T-helper 2 cell treated with Interferon-gamma antibody and Interleukin-4, amounts not matched to agents 5 μg/mL and 100 μg/mL, for 36 hours (primary cell): ENCODE results near the gene CYP39A1.
"Not testable (repeated sequence)": the region's sequence is repeated elsewhere in the genome, so short reads cannot be mapped to it uniquely, and the experiment has no call there.

Experiments
- DNase-seq: peaks from one replicate; pipeline ENCODE4 v3.0.0; 2021; ENCODE audit warnings: low spot score
- H3K27ac Mint-ChIP-seq: one replicate; pipeline ENCODE4 v1.8.0; 2021; ENCODE audit warnings: mild to moderate bottlenecking, mixed read lengths
- H3K27me3 Mint-ChIP-seq: one replicate; pipeline ENCODE4 v1.8.0; 2021; ENCODE audit warnings: low read depth, mixed read lengths
- H3K36me3 Mint-ChIP-seq: one replicate; pipeline ENCODE4 v1.8.0; 2021; ENCODE audit warnings: low read depth, mixed read lengths
- H3K4me1 Mint-ChIP-seq: one replicate; pipeline ENCODE4 v1.8.0; 2021; ENCODE audit warnings: low read depth, mixed read lengths
- H3K4me3 Mint-ChIP-seq: one replicate; pipeline ENCODE4 v1.8.0; 2022; ENCODE audit warnings: mild to moderate bottlenecking, moderate library complexity, mixed read lengths
- H3K9me3 Mint-ChIP-seq: one replicate; pipeline ENCODE4 v1.8.0; 2021; ENCODE audit warnings: mixed read lengths

Gene CYP39A1

DNA sequence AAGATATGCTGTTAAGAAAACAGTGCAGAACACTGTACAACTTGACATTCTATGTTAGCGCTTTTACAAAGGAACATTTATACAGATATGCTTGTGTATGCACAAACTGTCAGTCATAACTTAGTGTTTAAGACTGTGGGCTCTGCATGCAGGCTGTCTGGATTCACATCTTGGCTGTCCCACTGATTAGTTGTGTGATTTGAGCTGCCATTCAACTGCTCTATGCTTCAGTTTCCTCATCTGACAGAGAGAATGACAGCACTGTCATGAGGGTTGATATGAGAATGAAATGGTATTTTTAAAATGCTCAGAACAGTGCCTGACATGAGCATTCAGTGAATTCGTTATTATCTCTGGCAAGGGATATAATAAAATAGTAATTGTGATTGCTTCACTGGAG is 8.9 kb upstream of the CYP39A1 start:
- Mint-ChIP-seq H3K9me3 (no peaks in the 10 kb centered on the region), H3K4me3 (no peak overlapping the region), H3K27ac (no peak overlapping the region), H3K4me1 (no peaks in the 10 kb centered on the region), H3K27me3 (peaks cover 3% of the 10 kb centered on the region), H3K36me3 (no peaks in the 10 kb centered on the region)
- DNase-seq = no peak

GRCh38 chr6:46657642-46658041 is 5.0 kb upstream of the CYP39A1 start:
- H3K27me3 Mint-ChIP-seq = peaks cover 29% of the 10 kb centered on the region
- no peak overlapping the region for H3K27ac Mint-ChIP-seq
- no peaks in the 10 kb centered on the region for H3K36me3 Mint-ChIP-seq
- no peak for DNase-seq
- no peak overlapping the region for H3K4me3 Mint-ChIP-seq
- peaks cover 7% of the 10 kb centered on the region for H3K4me1 Mint-ChIP-seq
- no peaks in the 10 kb centered on the region for H3K9me3 Mint-ChIP-seq

- Mint-ChIP-seq H3K27me3 (peaks cover 44% of the 10 kb centered on the region), H3K36me3 (no peaks in the 10 kb centered on the region), H3K4me1 (peaks cover 17% of the 10 kb centered on the region), H3K27ac (no peak overlapping the region), H3K4me3 (no peak overlapping the region), H3K9me3 (no peaks in the 10 kb centered on the region)
- no peak for DNase-seq
Measured at GRCh38 chr6:46655803-46656202, 3.2 kb upstream of the CYP39A1 start.

DNA sequence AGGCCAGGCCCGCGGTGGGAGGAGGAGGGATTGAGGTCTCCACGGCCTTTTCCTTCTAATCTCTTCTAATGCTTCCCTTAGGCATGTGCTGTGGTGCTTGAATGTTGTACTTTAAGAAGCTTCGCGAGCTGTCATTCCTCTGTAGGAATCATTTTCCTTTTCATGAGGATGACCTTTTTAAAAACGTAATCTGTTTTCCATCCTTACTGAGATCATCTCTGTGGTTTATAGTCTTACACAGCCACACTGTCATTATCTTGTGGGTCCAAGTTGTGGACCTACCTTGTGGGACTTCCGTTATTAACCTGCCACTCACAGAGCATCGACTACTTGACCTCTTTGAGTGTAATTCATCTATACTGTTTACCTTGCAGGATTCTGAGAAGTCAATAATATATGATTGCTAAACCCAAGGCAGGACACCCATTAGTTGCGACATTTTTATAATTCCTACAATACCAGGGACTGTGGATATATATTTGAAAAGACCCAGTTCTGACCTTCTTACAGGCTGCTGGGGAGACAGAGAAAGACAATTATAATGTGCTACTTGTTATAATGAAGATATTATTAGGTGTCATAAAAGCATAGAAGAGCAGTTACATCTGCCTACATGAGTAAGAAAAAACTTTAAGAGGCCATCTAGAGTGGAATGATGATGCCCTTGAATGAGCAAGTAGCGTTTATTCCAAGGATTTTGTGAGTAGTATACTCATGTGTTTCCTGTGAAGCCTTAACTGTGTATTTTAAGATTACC is 999 bp upstream of the CYP39A1 start:
- Mint-ChIP-seq H3K27me3 (peaks cover 53% of the 10 kb centered on the region), H3K9me3 (no peaks in the 10 kb centered on the region), H3K36me3 (no peaks in the 10 kb centered on the region), H3K27ac (no peak overlapping the region), H3K4me1 (peaks cover 17% of the 10 kb centered on the region), H3K4me3 (peak overlapping the region; percentile 78)
- DNase-seq = no peak

DNA sequence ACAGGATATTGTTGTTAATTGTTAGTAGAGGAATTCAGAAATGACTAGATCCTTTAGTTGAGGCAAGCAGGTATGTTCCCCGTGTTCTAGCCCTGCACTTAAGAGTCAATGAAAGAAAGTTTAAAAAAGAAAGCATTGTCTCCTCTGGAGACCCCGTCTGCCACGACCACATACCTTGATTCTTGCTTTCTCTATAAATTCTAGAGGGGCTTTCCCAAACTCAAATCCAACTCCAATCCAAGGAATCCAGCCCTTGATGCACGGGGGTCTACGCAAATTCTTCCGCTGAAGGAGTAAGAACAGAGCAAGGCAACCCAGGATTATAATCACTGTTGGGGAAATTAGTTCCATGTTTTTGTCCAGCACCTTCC is 401 bp downstream of the CYP39A1 start:
- H3K36me3 Mint-ChIP-seq = no peaks in the 10 kb centered on the region
- DNase-seq = no peak
- H3K4me1 Mint-ChIP-seq = peaks cover 17% of the 10 kb centered on the region
- peaks cover 53% of the 10 kb centered on the region for H3K27me3 Mint-ChIP-seq
- H3K27ac Mint-ChIP-seq = no peak overlapping the region
- H3K9me3 Mint-ChIP-seq = no peaks in the 10 kb centered on the region
- peak overlapping the region; percentile 87 for H3K4me3 Mint-ChIP-seq

DNA sequence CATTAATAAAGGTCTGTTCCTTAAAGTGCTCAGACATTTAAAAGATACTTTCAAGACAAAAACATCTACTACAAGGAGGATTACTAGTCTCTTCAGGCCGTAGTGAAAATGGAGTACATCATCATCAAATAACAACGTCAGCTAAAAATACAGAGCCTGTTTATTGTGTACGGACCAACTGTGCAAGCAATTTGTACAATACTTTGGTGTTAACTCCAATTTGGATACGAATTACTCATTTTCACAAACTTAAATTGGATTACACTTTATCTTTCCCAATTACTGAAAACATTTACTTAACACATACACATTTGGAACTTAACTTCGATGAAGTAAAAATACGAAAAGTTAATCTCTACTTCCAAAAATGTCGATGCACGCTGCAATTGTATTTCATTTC is 802 bp downstream of the CYP39A1 start:
- H3K9me3 Mint-ChIP-seq = no peaks in the 10 kb centered on the region
- no peak overlapping the region for H3K27ac Mint-ChIP-seq
- peaks cover 55% of the 10 kb centered on the region for H3K27me3 Mint-ChIP-seq
- no peaks in the 10 kb centered on the region for H3K36me3 Mint-ChIP-seq
- peak overlapping the region; percentile 87 for H3K4me3 Mint-ChIP-seq
- peaks cover 17% of the 10 kb centered on the region for H3K4me1 Mint-ChIP-seq
- no peak for DNase-seq

GRCh38 chr6:46651006-46651405 is 1.6 kb downstream of the CYP39A1 start:
- Mint-ChIP-seq H3K9me3 (no peaks in the 10 kb centered on the region), H3K4me3 (no peak overlapping the region), H3K36me3 (no peaks in the 10 kb centered on the region), H3K27ac (no peak overlapping the region), H3K4me1 (peaks cover 17% of the 10 kb centered on the region), H3K27me3 (peaks cover 55% of the 10 kb centered on the region)
- DNase-seq = no peak

DNA sequence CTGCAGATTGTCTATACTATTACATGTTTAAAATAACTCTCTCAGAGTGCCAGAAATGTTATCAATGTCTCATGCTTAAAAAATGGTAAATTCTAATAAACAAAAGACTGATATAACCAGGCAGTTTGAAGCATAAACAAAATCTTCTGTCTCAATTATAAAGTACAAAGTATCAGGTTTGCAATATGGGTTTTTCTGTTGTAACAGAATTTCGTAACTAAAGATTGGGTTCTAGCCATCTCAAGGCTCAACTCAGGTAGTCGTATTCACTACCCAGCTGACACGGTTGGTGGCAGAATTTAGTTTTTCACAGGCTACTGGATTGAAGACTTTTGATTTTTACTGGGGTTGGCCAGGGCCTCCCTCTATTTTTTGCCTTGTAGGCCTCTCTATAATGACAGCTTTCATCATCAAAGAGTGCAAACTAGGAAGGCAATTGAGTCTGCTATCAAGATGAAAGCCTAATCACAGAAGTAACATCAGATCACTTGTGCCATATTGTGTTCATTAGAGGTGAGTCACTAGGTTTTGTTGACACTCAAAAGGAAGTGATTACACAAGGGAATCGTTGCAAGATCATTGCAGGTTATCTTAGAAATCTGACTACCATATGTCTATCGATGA is 3.6 kb downstream of the CYP39A1 start:
- Mint-ChIP-seq H3K27me3 (peaks cover 44% of the 10 kb centered on the region), H3K9me3 (no peaks in the 10 kb centered on the region), H3K4me3 (no peak overlapping the region), H3K36me3 (no peaks in the 10 kb centered on the region), H3K27ac (no peak overlapping the region), H3K4me1 (peaks cover 17% of the 10 kb centered on the region)
- DNase-seq = no peak

GRCh38 chr6:46648108-46648507 is 4.5 kb downstream of the CYP39A1 start:
- not testable (repeated sequence) for H3K36me3 Mint-ChIP-seq, DNase-seq, H3K4me3 Mint-ChIP-seq, H3K9me3 Mint-ChIP-seq, H3K27ac Mint-ChIP-seq
- peaks cover 13% of the 10 kb centered on the region for H3K4me1 Mint-ChIP-seq
- H3K27me3 Mint-ChIP-seq = peaks cover 36% of the 10 kb centered on the region

DNA sequence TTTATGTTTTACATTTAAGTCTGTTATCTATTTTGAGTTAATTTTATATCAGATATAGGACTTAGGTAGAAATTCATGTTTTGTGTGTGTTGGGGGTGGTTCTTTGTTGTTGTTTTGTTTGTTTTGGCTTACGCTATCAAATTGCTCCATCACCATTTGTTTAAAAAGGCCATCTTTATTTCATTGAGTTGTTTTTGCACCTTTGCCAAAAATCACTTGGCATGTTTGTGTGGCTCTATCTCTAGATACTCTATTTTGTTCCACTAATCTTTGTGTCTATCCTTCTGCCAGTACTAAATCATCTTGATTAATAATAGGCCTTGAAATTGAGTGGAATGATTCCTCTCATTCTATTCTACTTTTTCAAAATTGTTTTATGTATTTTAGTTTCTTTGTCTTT is 7.4 kb downstream of the CYP39A1 start:
- no peak overlapping the region for H3K27ac Mint-ChIP-seq
- H3K4me3 Mint-ChIP-seq = no peak overlapping the region
- DNase-seq = no peak
- no peaks in the 10 kb centered on the region for H3K9me3 Mint-ChIP-seq
- no peaks in the 10 kb centered on the region for H3K4me1 Mint-ChIP-seq
- H3K27me3 Mint-ChIP-seq = peaks cover 18% of the 10 kb centered on the region
- H3K36me3 Mint-ChIP-seq = no peaks in the 10 kb centered on the region

DNA sequence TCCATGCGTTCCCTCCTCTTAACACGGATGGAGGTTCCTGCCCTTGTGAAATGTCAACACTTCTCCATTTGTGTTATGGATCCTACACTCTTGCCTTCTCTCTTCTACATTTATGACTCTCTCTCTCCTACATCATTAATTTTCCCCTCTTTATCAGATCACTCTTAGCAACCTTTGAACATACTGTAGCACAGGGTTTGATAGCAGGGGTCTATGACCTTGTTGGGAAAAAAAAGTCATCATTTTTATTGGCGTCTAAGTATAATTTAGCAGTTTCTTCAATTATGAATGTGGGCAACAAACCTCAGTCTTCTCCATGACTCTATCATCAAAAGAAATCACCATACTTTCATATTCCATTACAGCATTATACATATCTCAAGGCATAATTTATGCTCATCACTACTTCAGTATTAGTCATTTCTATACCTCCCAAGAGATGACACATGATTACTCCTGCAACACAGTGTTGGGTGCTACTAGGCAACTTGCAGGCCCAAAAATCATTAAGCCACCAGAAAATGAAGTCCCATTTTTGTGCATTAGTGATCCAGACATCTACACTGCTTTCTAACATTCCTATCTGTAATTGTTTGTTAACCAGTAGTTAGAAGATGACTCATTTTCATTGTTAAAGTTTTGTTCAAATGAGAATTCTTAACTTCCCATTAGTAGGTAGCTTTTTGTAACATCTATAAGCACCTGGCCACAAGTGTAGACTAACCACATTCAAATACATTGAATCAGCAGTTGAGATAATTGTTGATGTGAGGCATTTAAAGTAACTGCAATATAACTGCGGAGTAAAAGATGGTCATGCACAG is 9.5 kb downstream of the CYP39A1 start:
- Mint-ChIP-seq H3K27me3 (peaks cover 18% of the 10 kb centered on the region), H3K4me3 (no peak overlapping the region), H3K9me3 (no peaks in the 10 kb centered on the region), H3K4me1 (no peaks in the 10 kb centered on the region), H3K27ac (no peak overlapping the region), H3K36me3 (no peaks in the 10 kb centered on the region)
- no peak for DNase-seq

GRCh38 chr6:46638650-46639049 is 14.0 kb downstream of the CYP39A1 start:
- Mint-ChIP-seq H3K9me3 (no peaks in the 10 kb centered on the region), H3K4me1 (no peaks in the 10 kb centered on the region), H3K4me3 (no peak overlapping the region), H3K36me3 (no peaks in the 10 kb centered on the region), H3K27me3 (peaks cover 15% of the 10 kb centered on the region), H3K27ac (no peak overlapping the region)
- DNase-seq = no peak

- H3K27me3 Mint-ChIP-seq = peaks cover 14% of the 10 kb centered on the region
- H3K4me3 Mint-ChIP-seq = no peak overlapping the region
- no peaks in the 10 kb centered on the region for H3K9me3 Mint-ChIP-seq
- H3K27ac Mint-ChIP-seq = no peak overlapping the region
- no peaks in the 10 kb centered on the region for H3K4me1 Mint-ChIP-seq
- H3K36me3 Mint-ChIP-seq = no peaks in the 10 kb centered on the region
- DNase-seq = no peak
Measured at GRCh38 chr6:46637933-46638332, 14.7 kb downstream of the CYP39A1 start.

DNA sequence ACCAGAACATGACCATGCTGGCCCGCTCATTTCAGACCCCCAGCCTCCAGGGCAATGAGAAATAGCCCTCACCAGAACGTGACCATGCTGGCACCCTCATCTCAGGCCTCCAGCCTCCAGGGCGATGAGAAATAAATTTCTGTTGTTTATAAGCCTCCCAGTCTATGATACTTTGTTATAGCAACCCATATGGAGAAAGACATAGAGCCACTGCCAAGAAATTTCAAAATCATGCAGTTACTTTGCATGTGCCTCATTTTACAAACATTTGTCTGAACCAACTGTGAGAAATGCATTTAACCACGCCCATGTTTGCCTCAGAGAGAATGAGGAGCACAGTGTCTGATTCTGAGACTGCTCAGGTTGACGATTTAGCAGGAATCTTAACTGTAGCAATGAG is 15.5 kb downstream of the CYP39A1 start:
- Mint-ChIP-seq H3K4me3 (no peak overlapping the region), H3K27ac (no peak overlapping the region), H3K27me3 (peaks cover 11% of the 10 kb centered on the region), H3K4me1 (no peaks in the 10 kb centered on the region), H3K36me3 (no peaks in the 10 kb centered on the region), H3K9me3 (no peaks in the 10 kb centered on the region)
- no peak for DNase-seq
